GM23338 (cell line): Measurements from ENCODE around the gene LPA. TPM values are rescaled to one million over a fixed set of nuclear protein-coding genes. Genes with fewer than 3 reads are reported as not detected.

Experiments used
- ATAC-seq: fragments of 200-7000 bp; cut with Tn5 transposase; 3 replicates; pipeline ENCODE4 v1.9.1; 2020
- DNase-seq: peaks from one replicate; pipeline ENCODE4 v3.0.0-alpha.2; 2015; ENCODE audit warnings: low spot score
- H2AFZ ChIP-seq: fragments of 200-600 bp; sonication (generic); 2 replicates; pipeline ENCODE4 v1.8.0; 2016; ENCODE audit warnings: antibody characterized with exemption, mild to moderate bottlenecking, moderate library complexity
- H3F3A ChIP-seq: fragments of 200-600 bp; sonication (generic); replicated peaks from 2 replicates; pipeline ENCODE4 v1.8.0; 2017; ENCODE audit warnings: antibody characterized with exemption, mixed run types, low read depth
- H3K27ac ChIP-seq: fragments of 200-600 bp; sonication (generic); 2 replicates; pipeline ENCODE4 v1.6.1; 2016; ENCODE audit warnings: low read depth
- H3K27me3 ChIP-seq: fragments of 200-600 bp; sonication (generic); 2 replicates; pipeline ENCODE4 v1.8.0; 2016; ENCODE audit warnings: mild to moderate bottlenecking, mixed run types, moderate library complexity; ENCODE audit not compliant: insufficient read depth
- H3K36me3 ChIP-seq: fragments of 200-600 bp; sonication (generic); 2 replicates; pipeline ENCODE4 v1.8.0; 2016; ENCODE audit warnings: mild to moderate bottlenecking; ENCODE audit not compliant: insufficient read depth
- H3K4me1 ChIP-seq: fragments of 200-600 bp; sonication (generic); 2 replicates; pipeline ENCODE4 v1.8.0; 2016; ENCODE audit warnings: mild to moderate bottlenecking, moderate library complexity; ENCODE audit not compliant: insufficient read depth
- H3K4me2 ChIP-seq: fragments of 200-600 bp; sonication (generic); 2 replicates; pipeline ENCODE4 v1.7.1; 2017; ENCODE audit warnings: mixed run types
- H3K4me3 ChIP-seq: fragments of 200-600 bp; sonication (generic); 2 replicates; pipeline ENCODE4 v1.6.1; 2016; ENCODE audit warnings: mixed run types
- H3K79me2 ChIP-seq: fragments of 200-600 bp; sonication (generic); replicated peaks from 2 replicates; pipeline ENCODE4 v1.8.0; 2017; ENCODE audit warnings: mild to moderate bottlenecking; ENCODE audit not compliant: insufficient read depth
- H3K9me2 ChIP-seq: fragments of 200-600 bp; sonication (generic); 2 replicates; pipeline ENCODE4 v1.8.0; 2017; ENCODE audit not compliant: insufficient read depth
- H4K20me1 ChIP-seq: fragments of 200-600 bp; sonication (generic); replicated peaks from 2 replicates; pipeline ENCODE4 v1.8.0; 2017; ENCODE audit warnings: mild to moderate bottlenecking; ENCODE audit not compliant: insufficient read depth
- H3K27ac Mint-ChIP-seq: 2 replicates; pipeline ENCODE4 v1.8.0; 2020; ENCODE audit warnings: inconsistent platforms, mild to moderate bottlenecking, moderate library complexity, mixed read lengths
- H3K27me3 Mint-ChIP-seq: 3 replicates; pipeline ENCODE4 v1.8.0; 2022; ENCODE audit warnings: low read depth, mild to moderate bottlenecking, moderate library complexity, mixed read lengths, inconsistent platforms; ENCODE audit not compliant: insufficient read depth, poor library complexity
- H3K36me3 Mint-ChIP-seq: 3 replicates; pipeline ENCODE4 v1.8.0; 2021; ENCODE audit warnings: low read depth, mild to moderate bottlenecking, inconsistent platforms, moderate library complexity, mixed read lengths
- H3K4me1 Mint-ChIP-seq: 3 replicates; pipeline ENCODE4 v1.8.0; 2020; ENCODE audit warnings: mild to moderate bottlenecking, inconsistent platforms, mixed read lengths
- H3K4me3 Mint-ChIP-seq: 3 replicates; pipeline ENCODE4 v1.8.0; 2021; ENCODE audit warnings: moderate library complexity, mild to moderate bottlenecking, inconsistent platforms, mixed read lengths
- H3K9me3 Mint-ChIP-seq: 3 replicates; pipeline ENCODE4 v1.8.0; 2020; ENCODE audit warnings: moderate library complexity, mild to moderate bottlenecking, inconsistent platforms, mixed read lengths
- CREB1 ChIP-seq: fragments of 250-450 bp; sonication (Bioruptor Pico); IDR thresholded peaks from 2 replicates; pipeline ENCODE4 v1.5.0; 2020; ENCODE audit warnings: low read depth, mild to moderate bottlenecking, moderate library complexity
- CTCF ChIP-seq, 2 experiments: fragments of 200-600 bp in 1 of 2; sonication (generic) in 1 of 2; conservative IDR thresholded peaks; 2 replicates each; pipeline versions ENCODE4 v1.5.1 to v1.6.1; 2016 to 2017; ENCODE audit warnings: antibody characterized with exemption in 2 of 2, low read depth in 2 of 2, mild to moderate bottlenecking in 2 of 2, moderate library complexity in 1 of 2
- ETS1 ChIP-seq: IDR thresholded peaks from 2 replicates; pipeline ENCODE4 v1.6.1; 2016; ENCODE audit warnings: antibody characterized with exemption
- EZH2 ChIP-seq: fragments of 200-600 bp; sonication (generic); IDR thresholded peaks from one replicate; pipeline ENCODE4 v1.8.0; 2017; ENCODE audit warnings: antibody characterized with exemption, mild to moderate bottlenecking, low read depth; ENCODE audit not compliant: unreplicated experiment
- EZH2phosphoT487 ChIP-seq: fragments of 200-600 bp; sonication (generic); IDR thresholded peaks from one replicate; pipeline ENCODE4 v1.8.1; 2018; ENCODE audit warnings: antibody characterized with exemption; ENCODE audit not compliant: unreplicated experiment
- JUNB ChIP-seq: IDR thresholded peaks from one replicate; pipeline ENCODE4 v1.6.1; 2016; ENCODE audit warnings: antibody characterized with exemption; ENCODE audit not compliant: unreplicated experiment
- NANOG ChIP-seq: IDR thresholded peaks from 2 replicates; pipeline ENCODE4 v1.6.1; 2016; ENCODE audit warnings: antibody characterized with exemption, borderline replicate concordance
- POLR2AphosphoS5 ChIP-seq: IDR thresholded peaks from 2 replicates; pipeline ENCODE4 v1.6.1; 2016; ENCODE audit warnings: antibody characterized with exemption, low read depth
- REST ChIP-seq: IDR thresholded peaks from one replicate; pipeline ENCODE4 v1.6.1; 2018; ENCODE audit warnings: antibody characterized with exemption; ENCODE audit not compliant: unreplicated experiment
- STAT1 ChIP-seq: IDR thresholded peaks from one replicate; pipeline ENCODE4 v1.6.1; 2016; ENCODE audit warnings: antibody characterized with exemption; ENCODE audit not compliant: unreplicated experiment
- ZNF114 ChIP-seq: fragments of 250-450 bp; sonication (Bioruptor Pico); IDR thresholded peaks from 2 replicates; pipeline ENCODE4 v1.5.0; 2020; ENCODE audit warnings: mild to moderate bottlenecking, moderate library complexity
- ZNF331 ChIP-seq: fragments of 250-450 bp; sonication (Bioruptor Pico); IDR thresholded peaks from 2 replicates; pipeline ENCODE4 v1.5.0; 2020; ENCODE audit warnings: low read depth, mild to moderate bottlenecking, moderate library complexity
- ZNF462 ChIP-seq: fragments of 250-450 bp; sonication (Bioruptor Pico); IDR thresholded peaks from 2 replicates; pipeline ENCODE4 v1.5.0; 2020; ENCODE audit warnings: mild to moderate bottlenecking, moderate library complexity
- polyA plus RNA-seq: library from polyadenylated mRNA; unstranded; fragments of >200 nt; fragmentation: Nextera tagmentation; extraction: Ambion mirVana; gene quantifications from 2 replicates; pipeline ENCODE4 v1.2.1, GENCODE V29; 2016
- total RNA-seq: library from RNA; depleted of rRNA; stranded (reverse); fragments of >200 nt; shearing (Covaris generic); gene quantifications from 2 replicates; pipeline ENCODE4 v1.2.3, GENCODE V29; 2014

LPA gene
- total and polyA plus RNA-seq, 2 experiments from 2014 or later: 0.17 TPM; not detected in 1

- Histone ChIP-seq H2AFZ (no peak overlapping the region), H4K20me1 (no peaks in the 10 kb centered on the region), H3K36me3 (no peaks in the 10 kb centered on the region), H3K79me2 (no peaks in the 10 kb centered on the region), H3K4me3 (no peak overlapping the region), H3K27ac (no peak overlapping the region), H3K4me1 (no peaks in the 10 kb centered on the region), H3K4me2 (no peak overlapping the region), H3K9me2 (no peaks in the 10 kb centered on the region), H3F3A (no peaks in the 10 kb centered on the region), H3K27me3 (no peaks in the 10 kb centered on the region)
- Mint-ChIP-seq H3K9me3 (peaks cover 25% of the 10 kb centered on the region), H3K27ac (no peak overlapping the region), H3K36me3 (peaks cover 6% of the 10 kb centered on the region; the same call in 1 of the 3 replicates), H3K4me3 (no peak overlapping the region), H3K27me3 (peaks cover 1% of the 10 kb centered on the region), H3K4me1 (no peaks in the 10 kb centered on the region; the same call in 1 of the 3 replicates)
- DNase-seq: no peak
- TF ChIP-seq ETS1 (no peak), EZH2phosphoT487 (no peak), STAT1 (no peak), ZNF114 (CRISPR knock-in tag) (no peak), EZH2 (no peak), ZNF462 (no peak), CREB1 (CRISPR knock-in tag) (no peak), JUNB (no peak), ZNF331 (no peak), POLR2AphosphoS5 (no peak), CTCF (conservative IDR thresholded peaks at IDR 0.05; ENCODE audit: low read depth in 2 of 2) (no peak), NANOG (no peak), REST (no peak)
- ATAC-seq: no peak
Observed at GRCh38 chr6:160505970-160506369, 158.1 kb downstream of the LPA start.
